Endodermal cell (in vitro differentiated cells): ENCODE results near the gene PAFAH1B1. TPM values are rescaled to one million over a fixed set of nuclear protein-coding genes. Genes with fewer than 3 reads are reported as not detected.
"Not testable (repeated sequence)": the region's sequence is repeated elsewhere in the genome, so short reads cannot be mapped to it uniquely, and the experiment has no call there.

Source experiments
- DNase-seq: peaks from one replicate; pipeline ENCODE4 v3.0.0-alpha.2; 2017
- H3K27ac ChIP-seq: 2 replicates; pipeline ENCODE4 v1.5.1; 2013; ENCODE audit warnings: mild to moderate bottlenecking, low read depth, low read length, moderate library complexity
- H3K27me3 ChIP-seq: 2 replicates; pipeline ENCODE4 v1.6.1; 2013; ENCODE audit warnings: mild to moderate bottlenecking, low read length, moderate library complexity; ENCODE audit not compliant: insufficient read depth, control insufficient read depth, poor library complexity, severe bottlenecking
- H3K36me3 ChIP-seq: 2 replicates; pipeline ENCODE4 v1.7.0; 2013; ENCODE audit warnings: mild to moderate bottlenecking, low read length, moderate library complexity; ENCODE audit not compliant: control insufficient read depth, insufficient read depth
- H3K4me1 ChIP-seq: one replicate; pipeline ENCODE4 v1.7.0; 2013; ENCODE audit warnings: low read length; ENCODE audit not compliant: control insufficient read depth, insufficient read depth
- H3K4me3 ChIP-seq: 2 replicates; pipeline ENCODE4 v1.5.1; 2013; ENCODE audit warnings: mild to moderate bottlenecking, low read length, moderate library complexity
- H3K9ac ChIP-seq: 2 replicates; pipeline ENCODE4 v1.6.1; 2013; ENCODE audit warnings: mild to moderate bottlenecking, low read length, moderate library complexity; ENCODE audit not compliant: poor library complexity, severe bottlenecking; ENCODE audit errors: extremely low read depth
- H3K9me3 ChIP-seq: 2 replicates; pipeline ENCODE4 v1.6.1; 2013; ENCODE audit warnings: mild to moderate bottlenecking, low read length, moderate library complexity; ENCODE audit not compliant: control insufficient read depth
- H3K27ac Mint-ChIP-seq: 2 replicates; pipeline ENCODE4 v1.8.0; 2020; ENCODE audit warnings: mixed read lengths
- H3K27me3 Mint-ChIP-seq: 2 replicates; pipeline ENCODE4 v1.8.0; 2021; ENCODE audit warnings: mild to moderate bottlenecking, mixed read lengths; ENCODE audit not compliant: insufficient read depth
- H3K36me3 Mint-ChIP-seq: 2 replicates; pipeline ENCODE4 v1.8.0; 2020; ENCODE audit warnings: low read depth, mixed read lengths
- H3K4me1 Mint-ChIP-seq: 2 replicates; pipeline ENCODE4 v1.8.0; 2020; ENCODE audit warnings: mixed read lengths
- H3K4me3 Mint-ChIP-seq: 2 replicates; pipeline ENCODE4 v1.8.0; 2020; ENCODE audit warnings: mild to moderate bottlenecking, moderate library complexity, mixed read lengths
- H3K9me3 Mint-ChIP-seq: 2 replicates; pipeline ENCODE4 v1.8.0; 2020; ENCODE audit warnings: mild to moderate bottlenecking, mixed read lengths
- CTCF ChIP-seq: fragments of 200-600 bp; sonication (generic); conservative IDR thresholded peaks from 2 replicates; pipeline ENCODE4 v1.5.0; 2021; ENCODE audit warnings: antibody characterized with exemption, mild to moderate bottlenecking
- WGBS, 2 experiments: methylation state at CpG; one replicate each; pipeline versions ENCODE4 v1.1.5 to v1.1.7; 2013; ENCODE audit warnings: missing lambda C conversion rate in 2 of 2, mixed read lengths in 1 of 2; ENCODE audit not compliant: insufficient coverage in 1 of 2, insufficient read length in 1 of 2; 5-methylcytosine and 5-hydroxymethylcytosine counted together
- total RNA-seq, 2 donors: library from RNA; stranded (reverse); fragmentation: NEBNext Ultra II Directional in 1 of 2; extraction: Animal tissue kit (Norgen Biotek cat#: 25700) in 1 of 2; gene quantifications; 2 replicates in 1 of 2; 3 replicates in 1 of 2; pipeline ENCODE4 v1.2.1, GENCODE V29; 2021

PAFAH1B1 gene
- total RNA-seq, 2 donors from 2014 or later, result 157 to 200 TPM

GRCh38 chr17:2613089-2613808, 19.8 kb downstream of the PAFAH1B1 start:
- Mint-ChIP-seq H3K4me3 (no peak overlapping the region), H3K36me3 (peaks cover 22% of the 10 kb centered on the region), H3K27ac (no peak overlapping the region), H3K9me3 (no peaks in the 10 kb centered on the region), H3K27me3 (no peaks in the 10 kb centered on the region), H3K4me1 (peaks cover 28% of the 10 kb centered on the region)
- DNase-seq, result peak; percentile 49
- WGBS, 2 experiments, result 93 to 96% methylated on average over 11 to 17 of the region's 17 CpGs
- no peak overlapping the region for H3K27ac ChIP-seq
- H3K27me3 ChIP-seq, result no peaks in the 10 kb centered on the region
- H3K4me3 ChIP-seq, result no peak overlapping the region
- no peaks in the 10 kb centered on the region for H3K9me3 ChIP-seq
- TF ChIP-seq CTCF, result no peak
- H3K36me3 ChIP-seq, result peaks cover 40% of the 10 kb centered on the region
- H3K4me1 ChIP-seq, result peaks cover 10% of the 10 kb centered on the region
- H3K9ac ChIP-seq, result no peak overlapping the region

DNA sequence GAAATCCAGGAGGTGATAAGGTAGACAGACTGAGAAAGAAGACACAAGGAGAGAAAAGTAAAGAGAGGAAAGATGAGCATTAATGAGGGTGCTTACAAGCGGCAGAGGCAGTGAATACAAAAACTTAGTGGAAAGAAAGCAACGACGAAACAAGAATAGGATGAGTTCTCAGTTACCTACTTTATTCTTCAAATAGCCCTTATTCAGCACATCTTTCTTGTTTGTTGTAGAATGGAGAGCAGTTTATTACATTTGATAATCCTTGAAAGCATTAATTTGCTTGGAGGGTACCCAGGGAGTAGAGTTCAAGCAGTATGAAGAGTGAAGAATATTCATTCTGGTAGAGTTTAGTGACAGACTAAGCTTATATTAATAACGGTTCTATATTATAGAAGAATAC, 22.4 kb downstream of the PAFAH1B1 start:
- DNase-seq, result no peak
- Histone ChIP-seq H3K27me3 (no peaks in the 10 kb centered on the region), H3K9me3 (peaks cover 8% of the 10 kb centered on the region), H3K4me3 (no peak overlapping the region), H3K27ac (no peak overlapping the region), H3K36me3 (peaks cover 55% of the 10 kb centered on the region), H3K9ac (no peak overlapping the region), H3K4me1 (peaks cover 5% of the 10 kb centered on the region)
- Mint-ChIP-seq H3K4me3 (no peak overlapping the region), H3K27ac (no peak overlapping the region), H3K4me1 (peaks cover 16% of the 10 kb centered on the region), H3K36me3 (peaks cover 25% of the 10 kb centered on the region), H3K9me3 (peaks cover 3% of the 10 kb centered on the region), H3K27me3 (no peaks in the 10 kb centered on the region)
- 88 to 100% methylated on average over 2 to 3 of the region's 4 CpGs for WGBS, 2 experiments
- TF ChIP-seq CTCF, result no peak

GRCh38 chr17:2621241-2621640, 27.8 kb downstream of the PAFAH1B1 start:
- H3K27me3 ChIP-seq, result no peaks in the 10 kb centered on the region
- Mint-ChIP-seq H3K9me3 (peaks cover 32% of the 10 kb centered on the region), H3K36me3 (peaks cover 56% of the 10 kb centered on the region), H3K27ac (no peak overlapping the region), H3K4me3 (no peak overlapping the region), H3K27me3 (no peaks in the 10 kb centered on the region), H3K4me1 (peaks cover 14% of the 10 kb centered on the region)
- H3K9ac ChIP-seq, result no peak overlapping the region
- peaks cover 77% of the 10 kb centered on the region for H3K36me3 ChIP-seq
- H3K9me3 ChIP-seq, result peaks cover 28% of the 10 kb centered on the region
- no peak for TF ChIP-seq CTCF
- DNase-seq, result no peak
- WGBS, 2 experiments, result 95 to 100% methylated on average over 2 to 3 of the region's 3 CpGs
- H3K27ac ChIP-seq, result no peak overlapping the region
- no peaks in the 10 kb centered on the region for H3K4me1 ChIP-seq
- H3K4me3 ChIP-seq, result no peak overlapping the region

- H3K27me3 ChIP-seq, H3K27me3 Mint-ChIP-seq, H3K9ac ChIP-seq, H3K4me1 ChIP-seq, DNase-seq, H3K27ac ChIP-seq, H3K4me3 Mint-ChIP-seq: not testable (repeated sequence)
- Histone ChIP-seq H3K9me3 (peaks cover 28% of the 10 kb centered on the region), H3K4me3 (peak overlapping the region; percentile 53), H3K36me3 (peaks cover 72% of the 10 kb centered on the region)
- Mint-ChIP-seq H3K4me1 (peaks cover 17% of the 10 kb centered on the region), H3K27ac (peak overlapping the region; percentile 52), H3K36me3 (peaks cover 55% of the 10 kb centered on the region), H3K9me3 (peaks cover 33% of the 10 kb centered on the region)
- 89 to 90% methylated on average over 4 of the region's 4 CpGs for WGBS, 2 experiments
Measured at GRCh38 chr17:2621951-2622405, 28.5 kb downstream of the PAFAH1B1 start.

DNA sequence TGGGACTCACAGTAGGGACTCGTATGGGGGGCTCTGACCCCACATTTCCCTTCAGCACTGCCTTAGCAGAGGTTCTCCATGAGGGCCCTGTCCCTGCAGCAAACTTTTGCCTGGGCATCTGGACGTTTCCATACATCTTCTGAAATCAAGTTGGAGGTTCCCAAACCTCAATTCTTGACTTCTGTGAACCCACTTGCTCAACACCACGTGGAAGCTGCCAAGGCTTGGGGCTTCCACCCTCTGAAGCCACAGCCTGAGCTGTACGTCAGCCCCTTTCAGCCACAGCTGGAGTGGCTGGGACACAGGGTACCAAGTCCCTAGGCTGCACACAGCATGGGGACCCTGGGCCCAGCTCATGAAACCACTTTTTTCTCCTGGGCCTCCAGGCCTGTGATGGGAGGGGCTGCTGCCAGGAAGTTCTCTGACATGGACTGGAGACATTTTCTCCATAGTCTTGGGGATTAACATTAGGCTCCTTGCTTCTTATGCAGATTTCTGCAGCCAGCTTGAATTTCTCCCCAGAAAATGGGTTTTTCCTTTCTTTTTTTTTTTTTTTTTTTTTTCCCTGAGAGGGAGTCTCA, 29.4 kb downstream of the PAFAH1B1 start:
- Mint-ChIP-seq H3K9me3 (peaks cover 36% of the 10 kb centered on the region), H3K4me1 (peaks cover 25% of the 10 kb centered on the region), H3K36me3 (peaks cover 47% of the 10 kb centered on the region)
- not testable (repeated sequence) for H3K27ac ChIP-seq, H3K27me3 Mint-ChIP-seq, H3K27ac Mint-ChIP-seq, H3K4me1 ChIP-seq, H3K27me3 ChIP-seq, H3K9ac ChIP-seq, H3K4me3 Mint-ChIP-seq, H3K4me3 ChIP-seq, DNase-seq
- peaks cover 64% of the 10 kb centered on the region for H3K36me3 ChIP-seq
- H3K9me3 ChIP-seq, result peaks cover 28% of the 10 kb centered on the region
- 94% methylated on average over 3 to 4 of the region's 4 CpGs for WGBS, 2 experiments
